Measurements from ENCODE around the gene LIPC. TPM values are rescaled to one million over a fixed set of nuclear protein-coding genes. Genes with fewer than 3 reads are reported as not detected.

Gene LIPC
- total RNA-seq, 1 experiment from 2014 or later = not detected

DNA sequence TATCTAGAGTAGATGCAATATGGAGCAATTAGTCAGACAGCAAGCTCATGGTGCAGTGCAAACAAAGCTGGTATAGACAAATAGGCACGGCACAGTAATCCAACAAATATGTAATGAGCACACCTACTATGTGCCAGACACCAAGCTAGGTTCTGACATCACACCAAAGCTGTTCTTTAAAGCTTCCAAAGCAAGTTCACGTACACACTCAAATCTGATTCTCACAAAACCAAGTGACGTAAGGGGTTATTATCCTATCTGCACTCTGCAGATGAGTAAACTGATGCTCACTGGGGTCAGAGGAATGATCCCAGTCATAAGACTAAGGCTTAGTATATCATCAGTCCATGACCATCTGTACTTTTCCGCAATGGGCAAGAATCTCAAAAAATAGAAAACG lies 27.8 kb upstream of the LIPC start:
- POLR2A ChIA-PET = interaction anchor here (0.6 kb wide), 1 partner anchor 352 kb away, joined by 3 read pairs; no protein-coding TSS in a partner anchor
- CTCF ChIA-PET = no interaction called here
- TF ChIP-seq, protein P1, sequence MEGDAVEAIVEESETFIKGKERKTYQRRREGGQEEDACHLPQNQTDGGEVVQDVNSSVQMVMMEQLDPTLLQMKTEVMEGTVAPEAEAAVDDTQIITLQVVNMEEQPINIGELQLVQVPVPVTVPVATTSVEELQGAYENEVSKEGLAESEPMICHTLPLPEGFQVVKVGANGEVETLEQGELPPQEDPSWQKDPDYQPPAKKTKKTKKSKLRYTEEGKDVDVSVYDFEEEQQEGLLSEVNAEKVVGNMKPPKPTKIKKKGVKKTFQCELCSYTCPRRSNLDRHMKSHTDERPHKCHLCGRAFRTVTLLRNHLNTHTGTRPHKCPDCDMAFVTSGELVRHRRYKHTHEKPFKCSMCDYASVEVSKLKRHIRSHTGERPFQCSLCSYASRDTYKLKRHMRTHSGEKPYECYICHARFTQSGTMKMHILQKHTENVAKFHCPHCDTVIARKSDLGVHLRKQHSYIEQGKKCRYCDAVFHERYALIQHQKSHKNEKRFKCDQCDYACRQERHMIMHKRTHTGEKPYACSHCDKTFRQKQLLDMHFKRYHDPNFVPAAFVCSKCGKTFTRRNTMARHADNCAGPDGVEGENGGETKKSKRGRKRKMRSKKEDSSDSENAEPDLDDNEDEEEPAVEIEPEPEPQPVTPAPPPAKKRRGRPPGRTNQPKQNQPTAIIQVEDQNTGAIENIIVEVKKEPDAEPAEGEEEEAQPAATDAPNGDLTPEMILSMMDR (IDR thresholded peaks at IDR 0.05; ENCODE audit: unreplicated experiment) = no peak
- DNase-seq (ENCODE audit: unreplicated experiment) = no peak
- no TSS peak for BruUV-seq (replicated peaks)
- Mint-ChIP-seq H3K4me1 (ENCODE audit: insufficient read depth, unreplicated experiment) (no peaks in the 10 kb centered on the region), H3K36me3 (ENCODE audit: insufficient read depth, unreplicated experiment) (no peaks in the 10 kb centered on the region), H3K27me3 (ENCODE audit: insufficient read depth, unreplicated experiment) (no peaks in the 10 kb centered on the region), H3K27ac (ENCODE audit: low read depth, unreplicated experiment) (no peak overlapping the region), H3K9me3 (ENCODE audit: unreplicated experiment) (no peaks in the 10 kb centered on the region), H3K4me3 (ENCODE audit: unreplicated experiment) (no peak overlapping the region)
- intact Hi-C loops (cut with micrococcal nuclease) = no loop called here

DNA sequence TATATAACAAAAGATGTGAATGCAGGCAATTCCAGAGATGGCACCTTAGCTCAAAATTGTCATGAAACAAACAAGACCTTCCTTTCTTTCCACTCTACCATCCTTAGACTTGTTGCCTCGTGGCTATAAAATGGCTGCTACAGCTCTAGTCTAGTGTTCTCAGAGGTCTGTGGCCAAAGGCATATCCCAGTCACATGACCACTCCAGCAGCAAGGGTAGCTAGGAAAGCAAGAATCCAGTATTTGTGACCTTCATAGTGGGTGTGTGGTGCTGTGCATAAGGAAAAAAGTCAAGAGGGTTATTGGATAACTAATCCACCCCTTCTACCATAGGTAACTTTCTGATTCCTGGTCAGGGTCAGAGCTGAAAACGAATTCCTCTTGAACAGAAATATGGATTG lies 27.1 kb upstream of the LIPC start:
- Mint-ChIP-seq H3K27me3 (ENCODE audit: insufficient read depth, unreplicated experiment) (no peaks in the 10 kb centered on the region), H3K36me3 (ENCODE audit: insufficient read depth, unreplicated experiment) (no peaks in the 10 kb centered on the region), H3K27ac (ENCODE audit: low read depth, unreplicated experiment) (no peak overlapping the region), H3K9me3 (ENCODE audit: unreplicated experiment) (no peaks in the 10 kb centered on the region), H3K4me3 (ENCODE audit: unreplicated experiment) (no peak overlapping the region), H3K4me1 (ENCODE audit: insufficient read depth, unreplicated experiment) (no peaks in the 10 kb centered on the region)
- BruUV-seq (replicated peaks) = no TSS peak
- POLR2A ChIA-PET = interaction anchor here (1.6 kb wide), 1 partner anchor 9 kb away, joined by 4 read pairs; no protein-coding TSS in a partner anchor
- CTCF ChIA-PET = interaction anchor here (1.3 kb wide), 1 partner anchor 33 kb away, joined by 3 read pairs; no protein-coding TSS in a partner anchor
- TF ChIP-seq, protein P1 (IDR thresholded peaks at IDR 0.05; ENCODE audit: unreplicated experiment) = no peak
- DNase-seq (ENCODE audit: unreplicated experiment) = no peak
- intact Hi-C loops (cut with micrococcal nuclease) = no loop called here

DNA sequence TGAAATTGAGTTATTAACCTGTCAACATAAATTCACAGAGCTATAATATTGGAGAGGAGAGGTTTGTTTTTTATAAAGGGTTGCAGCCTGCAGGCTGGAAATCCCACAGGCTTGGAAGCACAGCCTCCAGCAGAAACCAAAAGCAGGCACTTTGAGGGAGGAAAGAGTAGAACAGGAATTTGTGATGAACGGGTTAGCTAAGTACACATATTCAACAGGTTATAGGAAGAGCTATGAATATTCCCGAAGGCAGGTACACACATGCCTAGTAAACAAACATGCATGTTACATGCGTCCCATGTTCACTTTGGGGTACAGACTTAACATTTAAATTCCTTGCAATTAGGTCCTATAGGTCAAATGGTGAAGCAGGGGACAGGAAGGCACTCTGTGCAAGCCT lies 25.9 kb upstream of the LIPC start:
- no peak overlapping the region for H3K27ac Mint-ChIP-seq (ENCODE audit: low read depth, unreplicated experiment)
- no peak overlapping the region for H3K4me3 Mint-ChIP-seq (ENCODE audit: unreplicated experiment)
- no peaks in the 10 kb centered on the region for H3K27me3 Mint-ChIP-seq (ENCODE audit: insufficient read depth, unreplicated experiment)
- DNase-seq (ENCODE audit: unreplicated experiment) = no peak
- H3K4me1 Mint-ChIP-seq (ENCODE audit: insufficient read depth, unreplicated experiment) = no peaks in the 10 kb centered on the region
- no TSS peak for BruUV-seq (replicated peaks)
- intact Hi-C loops (cut with micrococcal nuclease) = no loop called here
- H3K36me3 Mint-ChIP-seq (ENCODE audit: insufficient read depth, unreplicated experiment) = no peaks in the 10 kb centered on the region
- POLR2A ChIA-PET = interaction anchor here (1.6 kb wide), 2 partner anchors 10 to 146 kb away, joined by 4 read pairs; no protein-coding TSS in a partner anchor
- no peaks in the 10 kb centered on the region for H3K9me3 Mint-ChIP-seq (ENCODE audit: unreplicated experiment)
- TF ChIP-seq, protein P1 (IDR thresholded peaks at IDR 0.05; ENCODE audit: unreplicated experiment) = no peak
- CTCF ChIA-PET = interaction anchor here (0.6 to 1.3 kb wide), 2 partner anchors 34 to 504 kb away, joined by 3 to 4 read pairs; no protein-coding TSS in a partner anchor

DNA sequence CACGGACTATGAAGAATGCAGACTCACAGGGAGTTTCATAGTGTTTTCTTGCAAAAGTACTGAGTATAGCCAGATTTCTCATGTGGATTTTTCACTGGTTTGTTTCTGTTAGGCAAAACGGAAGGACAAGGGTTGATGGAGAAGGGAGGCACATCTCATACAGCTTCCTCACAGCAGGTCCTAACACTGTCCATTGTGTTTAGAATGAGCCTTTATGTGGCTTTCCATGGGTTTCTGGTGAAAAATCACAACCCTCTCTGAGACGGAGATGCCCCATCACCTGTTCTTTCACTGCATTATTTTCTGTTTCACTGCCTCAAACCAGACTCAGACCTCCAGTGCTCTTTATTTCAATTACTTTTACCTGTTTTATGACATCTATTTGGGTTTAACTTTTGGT lies 25.0 kb upstream of the LIPC start:
- Mint-ChIP-seq H3K27me3 (ENCODE audit: insufficient read depth, unreplicated experiment) (no peaks in the 10 kb centered on the region), H3K4me3 (ENCODE audit: unreplicated experiment) (no peak overlapping the region), H3K4me1 (ENCODE audit: insufficient read depth, unreplicated experiment) (no peaks in the 10 kb centered on the region), H3K36me3 (ENCODE audit: insufficient read depth, unreplicated experiment) (no peaks in the 10 kb centered on the region), H3K27ac (ENCODE audit: low read depth, unreplicated experiment) (no peak overlapping the region), H3K9me3 (ENCODE audit: unreplicated experiment) (no peaks in the 10 kb centered on the region)
- TF ChIP-seq, protein P1 (IDR thresholded peaks at IDR 0.05; ENCODE audit: unreplicated experiment) = no peak
- POLR2A ChIA-PET = interaction anchor here (1.6 kb wide), 1 partner anchor 147 kb away, joined by 4 read pairs; no protein-coding TSS in a partner anchor
- no peak for DNase-seq (ENCODE audit: unreplicated experiment)
- intact Hi-C loops (cut with micrococcal nuclease) = no loop called here
- CTCF ChIA-PET = no interaction called here
- BruUV-seq (replicated peaks) = no TSS peak

All from MCF 10A (cell line).